Natural killer cell treated with Interleukin-12 subunit alpha and Interleukin-12 subunit beta and Interleukin-15 and Interleukin-18, amount 100 ng/mL, for 72 hours (primary cell): Measurements from ENCODE around the gene SEC24D. TPM values are rescaled to one million over a fixed set of nuclear protein-coding genes. Genes with fewer than 3 reads are reported as not detected.
"Not testable (repeated sequence)": the region's sequence is repeated elsewhere in the genome, so short reads cannot be mapped to it uniquely, and the experiment has no call there.

Experiments
- ATAC-seq, 2 donors: fragments of 150-1000 bp; cut with Tn5 transposase in 1 of 2; sonication (Bioruptor Pico), chemical (Tn5 transposase) in 1 of 2; 2 replicates each; pipeline ENCODE4 v1.10.0; 2021
- DNase-seq: peaks from one replicate; pipeline ENCODE4 v3.0.0; 2022; ENCODE audit warnings: low spot score
- H3K27ac Mint-ChIP-seq, 2 donors: 1 replicate in 1 of 2; 2 replicates in 1 of 2; pipeline ENCODE4 v1.8.0; 2022; ENCODE audit warnings: mixed read lengths in 2 of 2, mild to moderate bottlenecking in 1 of 2, moderate library complexity in 1 of 2
- H3K27me3 Mint-ChIP-seq, 2 donors: 1 replicate in 1 of 2; 2 replicates in 1 of 2; pipeline ENCODE4 v1.8.0; 2022; ENCODE audit warnings: mixed read lengths in 2 of 2
- H3K36me3 Mint-ChIP-seq: one replicate; pipeline ENCODE4 v1.8.0; 2022; ENCODE audit warnings: mixed read lengths
- H3K4me1 Mint-ChIP-seq, 2 donors: 1 replicate in 1 of 2; 2 replicates in 1 of 2; pipeline ENCODE4 v1.8.0; 2022; ENCODE audit warnings: low read depth in 2 of 2, mixed read lengths in 2 of 2, mild to moderate bottlenecking in 1 of 2
- H3K4me3 Mint-ChIP-seq: one replicate; pipeline ENCODE4 v1.8.0; 2022; ENCODE audit warnings: mixed read lengths
- H3K9me3 Mint-ChIP-seq: 2 replicates; pipeline ENCODE4 v1.8.0; 2022; ENCODE audit warnings: mixed read lengths
- total RNA-seq, 2 donors: library from RNA; stranded (reverse); gene quantifications; one replicate each; pipeline ENCODE4 v1.2.3, GENCODE V29; 2022

The SEC24D gene, protein sequence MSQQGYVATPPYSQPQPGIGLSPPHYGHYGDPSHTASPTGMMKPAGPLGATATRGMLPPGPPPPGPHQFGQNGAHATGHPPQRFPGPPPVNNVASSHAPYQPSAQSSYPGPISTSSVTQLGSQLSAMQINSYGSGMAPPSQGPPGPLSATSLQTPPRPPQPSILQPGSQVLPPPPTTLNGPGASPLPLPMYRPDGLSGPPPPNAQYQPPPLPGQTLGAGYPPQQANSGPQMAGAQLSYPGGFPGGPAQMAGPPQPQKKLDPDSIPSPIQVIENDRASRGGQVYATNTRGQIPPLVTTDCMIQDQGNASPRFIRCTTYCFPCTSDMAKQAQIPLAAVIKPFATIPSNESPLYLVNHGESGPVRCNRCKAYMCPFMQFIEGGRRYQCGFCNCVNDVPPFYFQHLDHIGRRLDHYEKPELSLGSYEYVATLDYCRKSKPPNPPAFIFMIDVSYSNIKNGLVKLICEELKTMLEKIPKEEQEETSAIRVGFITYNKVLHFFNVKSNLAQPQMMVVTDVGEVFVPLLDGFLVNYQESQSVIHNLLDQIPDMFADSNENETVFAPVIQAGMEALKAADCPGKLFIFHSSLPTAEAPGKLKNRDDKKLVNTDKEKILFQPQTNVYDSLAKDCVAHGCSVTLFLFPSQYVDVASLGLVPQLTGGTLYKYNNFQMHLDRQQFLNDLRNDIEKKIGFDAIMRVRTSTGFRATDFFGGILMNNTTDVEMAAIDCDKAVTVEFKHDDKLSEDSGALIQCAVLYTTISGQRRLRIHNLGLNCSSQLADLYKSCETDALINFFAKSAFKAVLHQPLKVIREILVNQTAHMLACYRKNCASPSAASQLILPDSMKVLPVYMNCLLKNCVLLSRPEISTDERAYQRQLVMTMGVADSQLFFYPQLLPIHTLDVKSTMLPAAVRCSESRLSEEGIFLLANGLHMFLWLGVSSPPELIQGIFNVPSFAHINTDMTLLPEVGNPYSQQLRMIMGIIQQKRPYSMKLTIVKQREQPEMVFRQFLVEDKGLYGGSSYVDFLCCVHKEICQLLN
- 10 to 100 TPM; 76.7 to 89.9 TPM for total RNA-seq

GRCh38 chr4:118835571-118836300 lies at the start of gene SEC24D:
Gene SEC24D, minus strand, starts transcription at chr4:118836126. Its CDS starts 2,430 bp downstream, at chr4:118833696.
- DNase-seq = peak; percentile 93
- H3K4me1 Mint-ChIP-seq = peaks cover 25 to 32% of the 10 kb centered on the region in 2 donors
- peak; percentile 93 to 95 for ATAC-seq
- peaks cover 9 to 11% of the 10 kb centered on the region in 2 donors for H3K27me3 Mint-ChIP-seq
- H3K4me3 Mint-ChIP-seq = peak within 1 kb of the TSS; percentile 96
- H3K36me3 Mint-ChIP-seq = peaks cover 22% of the 10 kb centered on the region
- H3K9me3 Mint-ChIP-seq = no peaks in the 10 kb centered on the region
- peak within 1 kb of the TSS; percentile 88 to 98 for H3K27ac Mint-ChIP-seq

DNA sequence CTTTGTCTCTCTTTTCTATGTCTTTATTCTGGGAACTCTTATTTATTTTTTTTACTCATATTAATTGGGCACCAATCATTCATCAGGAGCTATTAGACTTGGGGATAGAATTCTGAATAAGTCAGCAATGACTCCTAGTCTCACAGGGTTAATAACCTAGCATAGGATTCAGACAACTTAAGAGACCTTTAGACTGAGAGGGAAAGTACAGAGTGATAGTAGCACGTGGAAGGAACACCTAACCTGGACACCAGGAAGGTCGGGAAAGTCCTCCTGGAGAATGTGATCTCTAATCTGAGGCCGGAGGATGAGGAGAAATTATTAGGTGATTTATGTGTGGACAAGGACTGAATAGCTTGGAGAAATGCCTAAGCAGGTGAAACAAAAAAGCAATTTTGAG lies 48.8 kb upstream of the SEC24D start:
- ATAC-seq (no peak), DNase-seq (no peak)
- Mint-ChIP-seq H3K27ac (no peak overlapping the region), H3K36me3 (no peaks in the 10 kb centered on the region), H3K9me3 (no peaks in the 10 kb centered on the region), H3K4me1 (peaks cover 9 to 11% of the 10 kb centered on the region in 2 donors), H3K27me3 (peaks cover 15 to 41% of the 10 kb centered on the region in 2 donors), H3K4me3 (no peak overlapping the region)

- Mint-ChIP-seq H3K36me3 (no peaks in the 10 kb centered on the region), H3K27ac (no peak overlapping the region), H3K27me3 (peaks cover 13 to 36% of the 10 kb centered on the region in 2 donors), H3K4me1 (peaks cover 4 to 5% of the 10 kb centered on the region in 2 donors), H3K9me3 (no peaks in the 10 kb centered on the region), H3K4me3 (no peak overlapping the region)
- DNase-seq = no peak
- ATAC-seq = no peak
Measured at GRCh38 chr4:118883861-118884260, 47.9 kb upstream of the SEC24D start.

DNA sequence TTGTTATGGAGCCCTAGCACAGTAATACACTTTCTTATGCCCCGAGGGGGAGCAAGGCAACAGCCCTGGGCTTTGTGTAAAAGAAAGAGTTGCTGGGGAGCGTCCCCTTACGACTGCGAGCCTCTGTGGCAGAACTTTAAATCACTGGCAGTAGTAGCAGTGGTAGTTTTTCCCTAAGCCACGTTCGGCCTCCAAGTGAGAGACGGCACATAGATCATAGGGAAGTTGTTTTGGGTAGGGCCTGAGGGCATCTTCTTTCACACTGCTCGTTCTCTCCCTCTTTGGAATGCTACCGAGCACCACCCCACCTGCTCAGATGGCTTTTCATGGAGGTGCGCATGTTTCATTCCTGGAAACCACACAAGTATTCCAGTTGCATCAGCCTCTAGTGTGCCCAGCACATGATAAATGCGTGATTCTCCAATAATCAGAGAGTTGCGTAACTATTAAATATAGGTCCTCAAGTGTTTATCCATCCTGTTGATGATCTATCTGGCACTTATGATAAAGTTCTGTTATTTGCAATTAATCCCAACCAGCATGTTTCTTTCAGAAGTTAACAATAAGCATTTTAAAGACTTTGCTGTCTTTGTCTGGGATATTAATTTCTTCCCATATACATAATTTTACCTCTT lies 45.7 kb upstream of the SEC24D start:
- ATAC-seq = no peak

DNA sequence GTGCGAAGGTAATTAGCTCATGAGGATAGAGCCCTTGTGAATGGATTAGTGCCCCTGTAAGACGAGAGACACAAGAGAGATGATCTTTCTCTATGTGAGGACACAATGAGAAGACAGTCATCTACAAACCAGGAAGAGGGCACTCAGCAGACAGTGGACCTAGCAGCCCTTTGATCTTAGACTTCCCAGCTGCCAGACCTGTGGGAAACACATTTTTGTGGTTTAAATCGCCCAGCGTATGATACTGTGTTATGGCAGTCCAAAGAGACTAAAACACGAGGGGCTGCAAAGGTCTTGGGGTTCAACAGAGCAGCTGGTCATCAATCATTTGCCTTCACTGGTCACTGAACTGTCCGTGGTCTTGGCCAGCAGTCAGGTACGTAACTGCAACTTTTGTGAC lies 43.5 kb upstream of the SEC24D start:
- no peaks in the 10 kb centered on the region for H3K4me1 Mint-ChIP-seq
- DNase-seq = no peak
- H3K27me3 Mint-ChIP-seq = peaks cover 5 to 18% of the 10 kb centered on the region in 2 donors
- no peak overlapping the region for H3K27ac Mint-ChIP-seq
- H3K36me3 Mint-ChIP-seq = no peaks in the 10 kb centered on the region
- H3K9me3 Mint-ChIP-seq = no peaks in the 10 kb centered on the region
- H3K4me3 Mint-ChIP-seq = no peak overlapping the region
- ATAC-seq = no peak

More for the DNA sequence above, 45.7 kb upstream of the SEC24D start:
- Mint-ChIP-seq H3K27ac (no peak overlapping the region), H3K9me3 (no peaks in the 10 kb centered on the region), H3K36me3 (no peaks in the 10 kb centered on the region), H3K27me3 (peaks cover 16 to 18% of the 10 kb centered on the region in 2 donors), H3K4me1 (no peaks in the 10 kb centered on the region), H3K4me3 (no peak overlapping the region)
- DNase-seq = no peak

DNA sequence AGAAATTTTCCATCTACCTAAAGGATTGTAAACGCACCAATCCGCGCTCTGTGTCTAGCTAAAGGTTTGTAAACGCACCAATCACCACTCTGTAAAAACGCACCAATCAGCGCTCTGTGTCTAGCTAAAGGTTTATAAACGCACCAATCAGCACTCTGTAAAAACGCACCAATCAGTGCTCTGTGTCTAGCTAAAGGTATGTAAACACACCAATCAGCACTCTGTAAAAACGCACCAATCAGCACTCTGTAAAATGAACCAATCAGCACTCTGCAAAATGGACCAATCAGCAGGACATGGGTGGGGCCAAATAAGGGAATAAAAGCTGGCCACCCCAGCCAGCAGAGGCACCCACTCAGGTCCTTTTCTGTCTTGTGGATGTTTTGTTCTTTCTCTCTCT lies 42.6 kb upstream of the SEC24D start:
- ATAC-seq, H3K9me3 Mint-ChIP-seq, H3K27ac Mint-ChIP-seq, DNase-seq, H3K4me1 Mint-ChIP-seq, H3K36me3 Mint-ChIP-seq, H3K4me3 Mint-ChIP-seq: not testable (repeated sequence)
- H3K27me3 Mint-ChIP-seq = peaks cover 14 to 18% of the 10 kb centered on the region in 2 donors

DNA sequence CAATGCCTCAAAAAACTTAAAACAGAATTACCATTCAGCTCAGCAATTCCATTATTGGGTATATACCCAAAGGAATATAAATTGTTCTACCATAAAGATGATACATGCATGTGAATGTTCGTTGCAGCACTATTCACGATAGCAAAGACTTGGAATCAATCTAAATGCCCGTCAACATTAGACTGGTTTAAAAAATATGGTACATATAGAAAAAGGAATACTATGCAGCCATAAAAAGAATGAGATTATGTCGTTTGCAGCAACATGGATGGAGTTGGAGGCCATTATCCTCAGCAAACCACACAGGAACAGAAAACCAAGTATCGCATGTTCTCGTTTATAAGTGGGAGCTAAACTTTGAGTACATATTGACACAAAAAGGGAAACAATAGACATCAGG lies 41.9 kb upstream of the SEC24D start:
- H3K27ac Mint-ChIP-seq = no peak overlapping the region
- no peaks in the 10 kb centered on the region for H3K36me3 Mint-ChIP-seq
- H3K27me3 Mint-ChIP-seq = peaks cover 18 to 21% of the 10 kb centered on the region in 2 donors
- H3K9me3 Mint-ChIP-seq = no peaks in the 10 kb centered on the region
- ATAC-seq (no peak), DNase-seq (no peak)
- H3K4me1 Mint-ChIP-seq = no peaks in the 10 kb centered on the region
- H3K4me3 Mint-ChIP-seq = no peak overlapping the region

DNA sequence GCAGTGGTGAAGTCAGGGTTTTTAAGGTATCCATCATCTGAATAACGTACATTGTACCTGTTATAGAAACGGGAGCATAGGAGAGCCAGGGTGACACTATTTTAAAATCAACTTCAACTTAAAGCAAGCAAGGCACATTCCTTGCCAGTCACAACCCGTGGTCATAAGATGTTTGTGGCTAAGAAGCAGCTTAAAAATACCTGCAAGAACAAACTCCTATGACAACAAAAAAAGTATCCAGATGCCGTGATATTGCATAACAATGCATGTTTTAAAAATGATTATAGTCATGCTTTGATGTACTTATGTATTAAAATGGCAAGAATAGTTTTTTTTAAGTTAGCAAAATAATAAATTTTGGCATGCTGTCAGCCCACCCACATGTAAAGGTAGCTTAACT lies 36.3 kb upstream of the SEC24D start:
- H3K4me1 Mint-ChIP-seq = no peaks in the 10 kb centered on the region
- no peaks in the 10 kb centered on the region for H3K36me3 Mint-ChIP-seq
- no peak overlapping the region for H3K4me3 Mint-ChIP-seq
- H3K9me3 Mint-ChIP-seq = no peaks in the 10 kb centered on the region
- DNase-seq (no peak), ATAC-seq (no peak)
- H3K27me3 Mint-ChIP-seq = peaks cover 13 to 19% of the 10 kb centered on the region in 2 donors
- no peak overlapping the region for H3K27ac Mint-ChIP-seq

DNA sequence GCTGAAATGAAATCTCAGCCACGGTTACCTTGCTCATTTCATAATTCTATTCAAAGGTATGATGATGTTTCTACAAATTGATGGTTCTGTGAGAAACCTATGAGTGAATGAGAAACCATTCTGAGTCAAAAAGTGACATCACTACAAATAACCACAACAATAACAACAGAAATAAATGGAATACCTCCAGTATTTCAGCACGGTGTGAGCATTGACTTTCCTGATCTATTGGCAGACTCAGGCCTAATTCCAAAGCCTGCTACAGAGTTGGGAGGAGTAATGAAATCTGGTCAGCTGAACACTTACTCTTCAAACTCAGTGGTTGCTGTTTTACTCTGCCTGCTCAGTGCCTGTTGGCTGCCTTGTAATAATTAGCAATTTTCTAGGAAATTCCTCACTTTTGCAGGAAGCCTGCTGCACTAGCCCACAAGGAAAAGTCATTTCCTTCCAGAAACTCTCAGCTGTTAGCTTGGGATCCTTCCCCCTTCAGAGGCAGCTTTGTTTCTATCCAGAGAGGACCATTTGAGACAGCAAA lies 33.9 kb upstream of the SEC24D start:
- peaks cover 7 to 26% of the 10 kb centered on the region in 2 donors for H3K27me3 Mint-ChIP-seq
- H3K36me3 Mint-ChIP-seq = no peaks in the 10 kb centered on the region
- H3K9me3 Mint-ChIP-seq = no peaks in the 10 kb centered on the region
- ATAC-seq = no peak
- no peak for DNase-seq
- H3K4me3 Mint-ChIP-seq = no peak overlapping the region
- H3K27ac Mint-ChIP-seq = no peak overlapping the region
- no peaks in the 10 kb centered on the region for H3K4me1 Mint-ChIP-seq

DNA sequence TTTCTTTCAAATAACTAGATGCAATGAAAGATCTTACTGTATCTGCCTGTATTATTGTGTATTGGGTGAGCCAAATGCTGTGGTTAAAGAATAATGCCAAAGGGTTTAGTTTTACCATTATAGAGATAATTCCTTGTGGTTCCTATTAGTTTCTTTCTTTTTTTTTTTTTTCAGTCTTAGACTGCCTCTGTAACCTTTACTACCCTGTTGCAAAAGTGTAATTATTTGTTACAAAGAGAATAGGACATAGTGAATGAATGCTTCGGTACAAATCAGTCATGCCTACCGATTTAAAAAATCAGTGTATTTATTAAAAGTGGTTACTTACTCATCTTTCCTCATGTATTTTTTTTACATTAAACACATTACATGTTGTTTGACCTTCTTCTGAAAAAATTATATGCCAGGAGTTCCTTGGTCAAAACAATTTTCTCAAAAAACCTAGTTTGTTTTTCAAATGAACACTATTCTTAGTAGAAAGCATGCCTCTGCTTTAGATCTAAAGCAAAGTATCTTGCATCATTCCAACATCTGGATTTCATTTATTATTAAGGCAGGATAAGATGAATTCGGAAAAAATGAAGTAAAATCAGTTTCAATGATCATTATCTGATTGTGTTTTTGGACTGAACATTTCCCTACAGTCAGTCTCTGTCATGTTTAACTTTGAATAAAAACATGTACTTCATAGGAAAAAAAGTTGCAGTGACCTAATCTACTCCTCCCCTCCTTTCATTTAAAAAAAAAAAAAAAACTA lies 31.6 kb upstream of the SEC24D start:
- ATAC-seq (no peak), DNase-seq (no peak)
- peaks cover 7 to 10% of the 10 kb centered on the region in 2 donors for H3K27me3 Mint-ChIP-seq
- H3K27ac Mint-ChIP-seq = no peak overlapping the region
- no peaks in the 10 kb centered on the region for H3K4me1 Mint-ChIP-seq
- H3K36me3 Mint-ChIP-seq = no peaks in the 10 kb centered on the region
- H3K9me3 Mint-ChIP-seq = no peaks in the 10 kb centered on the region
- H3K4me3 Mint-ChIP-seq = no peak overlapping the region

- H3K4me3 Mint-ChIP-seq = no peak overlapping the region
- DNase-seq (no peak), ATAC-seq (no peak)
- H3K27me3 Mint-ChIP-seq = peaks cover 7 to 12% of the 10 kb centered on the region in 2 donors
- no peak overlapping the region for H3K27ac Mint-ChIP-seq
- no peaks in the 10 kb centered on the region for H3K4me1 Mint-ChIP-seq
- no peaks in the 10 kb centered on the region for H3K9me3 Mint-ChIP-seq
- H3K36me3 Mint-ChIP-seq = no peaks in the 10 kb centered on the region
Measured at GRCh38 chr4:118866442-118866841, 30.5 kb upstream of the SEC24D start.

DNA sequence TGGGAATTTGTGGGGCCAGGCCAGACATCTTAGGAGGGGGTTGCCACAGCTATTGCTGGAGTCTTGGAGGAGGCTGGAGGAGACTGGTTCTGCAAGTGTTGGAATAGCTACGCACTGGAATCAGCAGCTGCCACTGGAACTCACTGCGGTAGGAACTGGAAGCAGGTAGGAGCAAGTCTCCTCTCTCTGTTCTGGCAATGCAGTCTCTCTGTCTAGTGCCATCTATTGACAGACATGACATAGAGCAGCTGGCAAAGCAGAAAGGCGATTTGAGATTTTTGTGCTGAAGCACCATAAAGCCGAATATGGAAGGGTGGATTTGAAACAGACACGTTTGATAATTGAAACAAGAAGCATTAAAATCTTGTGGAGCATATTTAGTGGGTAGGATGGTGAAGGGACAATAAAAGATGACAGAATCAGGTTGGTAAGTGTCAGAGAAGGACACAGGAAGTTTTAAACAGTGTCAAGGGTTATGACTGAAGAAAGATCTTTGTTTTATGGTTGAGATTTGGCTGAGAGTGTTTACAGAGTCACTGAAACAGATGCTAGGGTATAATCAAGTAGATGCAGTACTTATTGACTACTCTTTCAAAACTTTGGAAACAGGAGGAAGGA lies 29.3 kb upstream of the SEC24D start:
- Mint-ChIP-seq H3K4me3 (no peak overlapping the region), H3K4me1 (no peaks in the 10 kb centered on the region), H3K27ac (no peak overlapping the region), H3K36me3 (no peaks in the 10 kb centered on the region), H3K27me3 (peaks cover 7 to 12% of the 10 kb centered on the region in 2 donors), H3K9me3 (no peaks in the 10 kb centered on the region)
- DNase-seq (no peak), ATAC-seq (peak in 1 of 2 donors; percentile 60)
